ENCODE data around the gene PTGDR2.

Gene PTGDR2

DNA sequence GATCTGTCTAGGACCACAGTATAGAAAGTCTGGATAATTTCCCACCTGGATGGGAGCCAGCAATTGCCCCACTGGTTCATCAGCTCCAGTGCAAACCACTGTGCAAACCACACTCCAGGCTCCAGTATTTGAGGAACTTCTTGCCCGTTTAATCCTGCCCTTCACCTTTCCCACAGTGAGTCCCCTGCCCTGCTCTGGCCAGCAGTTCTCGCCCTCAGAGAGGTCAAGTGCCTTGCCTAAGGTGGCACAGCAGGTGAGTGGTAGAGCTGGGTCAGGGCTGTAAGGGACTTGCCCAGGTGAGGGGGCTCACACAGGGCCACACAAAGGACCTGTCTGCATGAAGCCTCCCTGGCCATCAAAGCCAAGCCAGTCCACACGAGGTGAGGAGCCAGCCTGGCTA is 46.5 kb downstream of the PTGDR2 start:
- DNase-seq, result no peak

GRCh38 chr11:60803273-60803936 is 52.3 kb downstream of the PTGDR2 start:
- no peak for DNase-seq

DNA sequence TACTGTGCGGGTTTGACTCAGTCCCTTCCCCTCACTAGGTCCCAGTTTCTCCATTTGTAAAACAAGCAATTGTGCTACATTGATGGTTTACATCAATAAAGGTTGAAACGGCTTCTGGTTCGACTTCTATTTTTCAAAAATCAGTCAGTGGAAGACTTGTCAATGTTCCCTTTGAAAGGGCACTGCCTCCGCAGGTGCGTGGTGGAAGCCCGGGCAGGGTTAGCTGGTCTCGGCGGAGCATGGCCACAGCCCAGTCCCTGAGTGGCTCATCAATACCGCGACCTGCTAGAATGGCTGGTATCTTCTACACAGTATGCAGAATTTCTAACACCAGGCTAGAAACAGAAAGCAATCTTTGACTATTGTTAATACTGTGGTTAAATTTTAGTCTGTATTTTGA is 54.6 kb downstream of the PTGDR2 start:
- no peak for DNase-seq
